Liver (tissue), 9 donors: Measurements from ENCODE around the gene HVCN1. TPM values are rescaled to one million over a fixed set of nuclear protein-coding genes. Genes with fewer than 3 reads are reported as not detected.

ENCODE experiments used
- DNase-seq: peaks from one replicate; pipeline ENCODE4 v3.0.0-alpha.2; 2017; ENCODE audit warnings: low spot score
- H3K27ac ChIP-seq, 2 donors: one replicate each; pipeline ENCODE4 v1.7.0; 2013; ENCODE audit warnings: inconsistent platforms in 2 of 2, low read length in 2 of 2, control low read depth in 1 of 2, low read depth in 1 of 2, mild to moderate bottlenecking in 1 of 2
- H3K27me3 ChIP-seq, 4 donors: one replicate each; pipeline versions ENCODE4 v1.6.1 to v1.7.0; 2013; ENCODE audit warnings: low read length in 3 of 4, inconsistent platforms in 1 of 4, mild to moderate bottlenecking in 1 of 4, moderate library complexity in 1 of 4; ENCODE audit not compliant: control insufficient read depth in 4 of 4, insufficient read depth in 4 of 4
- H3K36me3 ChIP-seq, 4 donors: one replicate each; pipeline versions ENCODE4 v1.6.1 to v1.7.0; 2013; ENCODE audit warnings: low read length in 3 of 4, mild to moderate bottlenecking in 3 of 4, low read depth in 1 of 4, moderate library complexity in 1 of 4; ENCODE audit not compliant: control insufficient read depth in 4 of 4, insufficient read depth in 3 of 4
- H3K4me1 ChIP-seq, 4 donors: one replicate each; pipeline versions ENCODE4 v1.6.1 to v1.7.0; 2013; ENCODE audit warnings: low read length in 3 of 4, mild to moderate bottlenecking in 3 of 4, moderate library complexity in 1 of 4; ENCODE audit not compliant: control insufficient read depth in 4 of 4, insufficient read depth in 4 of 4
- H3K4me3 ChIP-seq, 3 donors: one replicate each; pipeline versions ENCODE4 v1.6.1 to v1.7.0; 2013; ENCODE audit warnings: low read length in 3 of 3, control low read depth in 1 of 3, low read depth in 1 of 3, mild to moderate bottlenecking in 1 of 3
- H3K9ac ChIP-seq, 2 donors: one replicate each; pipeline ENCODE4 v1.7.0; 2013; ENCODE audit warnings: low read length in 2 of 2, mild to moderate bottlenecking in 2 of 2, moderate library complexity in 2 of 2, control low read depth in 1 of 2, low read depth in 1 of 2
- H3K9me3 ChIP-seq, 4 donors: one replicate each; pipeline versions ENCODE4 v1.6.1 to v1.7.0; 2013; ENCODE audit warnings: low read length in 3 of 4; ENCODE audit not compliant: control insufficient read depth in 4 of 4
- EGR1 ChIP-seq, 2 donors: IDR thresholded peaks; 2 replicates each; pipeline ENCODE4 v1.6.1; 2016 to 2018; ENCODE audit warnings: antibody characterized with exemption in 2 of 2, low read depth in 2 of 2
- FOXA1 ChIP-seq: IDR thresholded peaks from 2 replicates; pipeline ENCODE4 v1.6.1; 2016; ENCODE audit warnings: antibody characterized with exemption
- FOXA2 ChIP-seq: IDR thresholded peaks from 2 replicates; pipeline ENCODE4 v1.6.1; 2016; ENCODE audit warnings: antibody characterized with exemption
- GABPA ChIP-seq, 2 donors: IDR thresholded peaks in 1 of 2; conservative IDR thresholded peaks in 1 of 2; 2 replicates each; pipeline ENCODE4 v1.6.1; 2016; ENCODE audit warnings: antibody characterized with exemption in 2 of 2, mild to moderate bottlenecking in 1 of 2, moderate library complexity in 1 of 2
- HNF4A ChIP-seq, 2 donors: conservative IDR thresholded peaks; 2 replicates each; pipeline ENCODE4 v1.6.1; 2016; ENCODE audit warnings: antibody characterized with exemption in 2 of 2, mild to moderate bottlenecking in 2 of 2
- HNF4G ChIP-seq: IDR thresholded peaks from 2 replicates; pipeline ENCODE4 v1.6.1; 2016; ENCODE audit warnings: antibody characterized with exemption
- JUND ChIP-seq, 2 donors: IDR thresholded peaks; 2 replicates each; pipeline ENCODE4 v1.6.1; 2016; ENCODE audit warnings: antibody characterized with exemption in 2 of 2
- MAX ChIP-seq: IDR thresholded peaks from 2 replicates; pipeline ENCODE4 v1.6.1; 2016; ENCODE audit warnings: antibody characterized with exemption
- NR2F2 ChIP-seq: IDR thresholded peaks from 2 replicates; pipeline ENCODE4 v1.6.1; 2016; ENCODE audit warnings: antibody characterized with exemption
- RAD21 ChIP-seq, 2 donors: IDR thresholded peaks; 2 replicates each; pipeline ENCODE4 v1.6.1; 2016; ENCODE audit warnings: antibody characterized with exemption in 2 of 2, mild to moderate bottlenecking in 2 of 2
- REST ChIP-seq: IDR thresholded peaks from 2 replicates; pipeline ENCODE4 v1.6.1; 2016; ENCODE audit warnings: antibody characterized with exemption, mild to moderate bottlenecking
- RXRA ChIP-seq, 2 donors: IDR thresholded peaks; 2 replicates each; pipeline ENCODE4 v1.6.1; 2017 to 2018; ENCODE audit warnings: antibody characterized with exemption in 2 of 2, mild to moderate bottlenecking in 1 of 2
- SP1 ChIP-seq: IDR thresholded peaks from 2 replicates; pipeline ENCODE4 v1.6.1; 2018; ENCODE audit warnings: antibody characterized with exemption, mild to moderate bottlenecking
- TAF1 ChIP-seq: conservative IDR thresholded peaks from 2 replicates; pipeline ENCODE4 v1.6.1; 2016; ENCODE audit warnings: antibody characterized with exemption, mild to moderate bottlenecking
- YY1 ChIP-seq: IDR thresholded peaks from 2 replicates; pipeline ENCODE4 v1.6.1; 2016; ENCODE audit warnings: antibody characterized with exemption, mild to moderate bottlenecking
- WGBS: extraction: QIAGEN DNeasy Blood & Tissue Kit; methylation state at CpG from one replicate; pipeline ENCODE4 v1.1.7; 2013; 5-methylcytosine and 5-hydroxymethylcytosine counted together
- polyA plus RNA-seq, 2 donors: library from polyadenylated mRNA; stranded (reverse) in 1 of 2; unstranded in 1 of 2; fragments of 200-250 nt in 1 of 2; fragments of >200 nt in 1 of 2; fragmentation: Nextera tagmentation in 1 of 2; extraction: Ambion mirVana in 1 of 2; gene quantifications; one replicate each; pipeline versions ENCODE4 v1.2.1 to v1.2.3, GENCODE V29; 2013 to 2015
- total RNA-seq, 2 donors: library from RNA; depleted of rRNA; stranded (reverse); fragments of >200 nt; gene quantifications; one replicate each; pipeline ENCODE4 v1.2.3, GENCODE V29; 2014
- TF ChIP-seq, protein P1 (sequence below): IDR thresholded peaks from 2 replicates; pipeline ENCODE4 v1.6.1; 2016; ENCODE audit warnings: antibody characterized with exemption
- TF ChIP-seq, protein P2 (sequence below): IDR thresholded peaks from 2 replicates; pipeline ENCODE4 v1.6.1; 2016; ENCODE audit warnings: antibody characterized with exemption
- TF ChIP-seq, protein P3 (sequence below): fragments of 150-350 bp; IDR thresholded peaks from 2 replicates; pipeline ENCODE4 v1.5.1; 2017; ENCODE audit warnings: improper control_type of control experiment, low read depth, low read length; ENCODE audit not compliant: missing input control
- donor health status: healthy.
- donor health status: healthy.
- donor health status: healthy.
- donor health status: healthy.
- donor health status: healthy.

HVCN1 gene
- total and polyA plus RNA-seq, 4 donors: 1.8 to 5.4 (median 2.5) TPM

- TF ChIP-seq MAX (no peak), RAD21 (IDR thresholded peaks at IDR 0.05) (no peak), FOXA1 (no peak)
- TF ChIP-seq, protein P1, sequence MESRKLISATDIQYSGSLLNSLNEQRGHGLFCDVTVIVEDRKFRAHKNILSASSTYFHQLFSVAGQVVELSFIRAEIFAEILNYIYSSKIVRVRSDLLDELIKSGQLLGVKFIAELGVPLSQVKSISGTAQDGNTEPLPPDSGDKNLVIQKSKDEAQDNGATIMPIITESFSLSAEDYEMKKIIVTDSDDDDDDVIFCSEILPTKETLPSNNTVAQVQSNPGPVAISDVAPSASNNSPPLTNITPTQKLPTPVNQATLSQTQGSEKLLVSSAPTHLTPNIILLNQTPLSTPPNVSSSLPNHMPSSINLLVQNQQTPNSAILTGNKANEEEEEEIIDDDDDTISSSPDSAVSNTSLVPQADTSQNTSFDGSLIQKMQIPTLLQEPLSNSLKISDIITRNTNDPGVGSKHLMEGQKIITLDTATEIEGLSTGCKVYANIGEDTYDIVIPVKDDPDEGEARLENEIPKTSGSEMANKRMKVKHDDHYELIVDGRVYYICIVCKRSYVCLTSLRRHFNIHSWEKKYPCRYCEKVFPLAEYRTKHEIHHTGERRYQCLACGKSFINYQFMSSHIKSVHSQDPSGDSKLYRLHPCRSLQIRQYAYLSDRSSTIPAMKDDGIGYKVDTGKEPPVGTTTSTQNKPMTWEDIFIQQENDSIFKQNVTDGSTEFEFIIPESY: no peak
These were observed 45.0 kb upstream of the HVCN1 start (continued) for GRCh38 chr12:110733900-110734299.

- H3K9ac ChIP-seq: no peak overlapping the region
- no peak overlapping the region for H3K4me3 ChIP-seq
- WGBS: 19% methylated on average over 5 of the region's 5 CpGs
- H3K4me1 ChIP-seq: peaks cover 12 to 56% (median 34%) of the 10 kb centered on the region in 4 donors
- no peak for TF ChIP-seq JUND (IDR thresholded peaks at IDR 0.05)
- peak; percentile 44 for TF ChIP-seq YY1
- TF ChIP-seq HNF4G: no peak
- TF ChIP-seq TAF1: no peak
- TF ChIP-seq HNF4A (conservative IDR thresholded peaks at IDR 0.05): peak in 1 of 2 donors; percentile 46
- TF ChIP-seq, protein P2, sequence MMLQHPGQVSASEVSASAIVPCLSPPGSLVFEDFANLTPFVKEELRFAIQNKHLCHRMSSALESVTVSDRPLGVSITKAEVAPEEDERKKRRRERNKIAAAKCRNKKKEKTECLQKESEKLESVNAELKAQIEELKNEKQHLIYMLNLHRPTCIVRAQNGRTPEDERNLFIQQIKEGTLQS: no peak
- no peak for TF ChIP-seq GABPA (IDR thresholded peaks at IDR 0.05 in 1 of 2, conservative IDR thresholded peaks at IDR 0.05 in 1 of 2)
- TF ChIP-seq RXRA (IDR thresholded peaks at IDR 0.05): peak; percentile 17 to 46
- TF ChIP-seq NR2F2: no peak
- TF ChIP-seq EGR1 (IDR thresholded peaks at IDR 0.05; ENCODE audit: low read depth in 2 of 2): peak in 1 of 2 donors; percentile 42
- no peak for TF ChIP-seq REST
- peak; percentile 26 for TF ChIP-seq SP1
- TF ChIP-seq FOXA1: no peak
- TF ChIP-seq, protein P1: no peak
- no peak for TF ChIP-seq FOXA2
- TF ChIP-seq RAD21 (IDR thresholded peaks at IDR 0.05): no peak
- TF ChIP-seq MAX: peak; percentile 15
- TF ChIP-seq, protein P3, sequence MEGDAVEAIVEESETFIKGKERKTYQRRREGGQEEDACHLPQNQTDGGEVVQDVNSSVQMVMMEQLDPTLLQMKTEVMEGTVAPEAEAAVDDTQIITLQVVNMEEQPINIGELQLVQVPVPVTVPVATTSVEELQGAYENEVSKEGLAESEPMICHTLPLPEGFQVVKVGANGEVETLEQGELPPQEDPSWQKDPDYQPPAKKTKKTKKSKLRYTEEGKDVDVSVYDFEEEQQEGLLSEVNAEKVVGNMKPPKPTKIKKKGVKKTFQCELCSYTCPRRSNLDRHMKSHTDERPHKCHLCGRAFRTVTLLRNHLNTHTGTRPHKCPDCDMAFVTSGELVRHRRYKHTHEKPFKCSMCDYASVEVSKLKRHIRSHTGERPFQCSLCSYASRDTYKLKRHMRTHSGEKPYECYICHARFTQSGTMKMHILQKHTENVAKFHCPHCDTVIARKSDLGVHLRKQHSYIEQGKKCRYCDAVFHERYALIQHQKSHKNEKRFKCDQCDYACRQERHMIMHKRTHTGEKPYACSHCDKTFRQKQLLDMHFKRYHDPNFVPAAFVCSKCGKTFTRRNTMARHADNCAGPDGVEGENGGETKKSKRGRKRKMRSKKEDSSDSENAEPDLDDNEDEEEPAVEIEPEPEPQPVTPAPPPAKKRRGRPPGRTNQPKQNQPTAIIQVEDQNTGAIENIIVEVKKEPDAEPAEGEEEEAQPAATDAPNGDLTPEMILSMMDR: no peak
- no peaks in the 10 kb centered on the region for H3K27me3 ChIP-seq
- peak overlapping the region; percentile 36 to 62 for H3K27ac ChIP-seq
- peaks cover 0 to 23% (median 14%) of the 10 kb centered on the region in 4 donors for H3K36me3 ChIP-seq
- H3K9me3 ChIP-seq: no peaks in the 10 kb centered on the region
- DNase-seq: no peak
These were observed 44.3 kb upstream of the HVCN1 start for GRCh38 chr12:110733089-110733715.
